Posterior vena cava (tissue), 2 donors: Measurements from ENCODE around the gene SLCO2A1. TPM values are rescaled to one million over a fixed set of nuclear protein-coding genes. Genes with fewer than 3 reads are reported as not detected.
A peak's percentile ranks its signal among the peaks of the same experiment; 100 is the strongest.

ENCODE experiments used
- DNase-seq: peaks from one replicate; pipeline ENCODE4 v3.0.0-alpha.2; 2020; ENCODE audit warnings: low spot score
- intact Hi-C, 2 donors: fragments of 100-400 bp; cut with DNase I; formaldehyde crosslinking; loops; one replicate each; pipeline versions ENCODE4 v1.14.1 to v1.14.2; 2022 to 2023
- total RNA-seq, 2 donors: library from RNA; stranded (reverse); fragmentation: NEBNext Ultra II Directional; extraction: Animal tissue kit (Norgen Biotek cat#: 25700); gene quantifications; one replicate each; pipeline ENCODE4 v1.2.1, GENCODE V29; 2021
- donor health status: DM: yes; HTN: yes; CAD: no.
- donor health status: DM: yes; HTN: yes; CAD: no.

The SLCO2A1 gene
- total RNA-seq, 2 donors from 2014 or later: 87.8 to 102 TPM

DNA sequence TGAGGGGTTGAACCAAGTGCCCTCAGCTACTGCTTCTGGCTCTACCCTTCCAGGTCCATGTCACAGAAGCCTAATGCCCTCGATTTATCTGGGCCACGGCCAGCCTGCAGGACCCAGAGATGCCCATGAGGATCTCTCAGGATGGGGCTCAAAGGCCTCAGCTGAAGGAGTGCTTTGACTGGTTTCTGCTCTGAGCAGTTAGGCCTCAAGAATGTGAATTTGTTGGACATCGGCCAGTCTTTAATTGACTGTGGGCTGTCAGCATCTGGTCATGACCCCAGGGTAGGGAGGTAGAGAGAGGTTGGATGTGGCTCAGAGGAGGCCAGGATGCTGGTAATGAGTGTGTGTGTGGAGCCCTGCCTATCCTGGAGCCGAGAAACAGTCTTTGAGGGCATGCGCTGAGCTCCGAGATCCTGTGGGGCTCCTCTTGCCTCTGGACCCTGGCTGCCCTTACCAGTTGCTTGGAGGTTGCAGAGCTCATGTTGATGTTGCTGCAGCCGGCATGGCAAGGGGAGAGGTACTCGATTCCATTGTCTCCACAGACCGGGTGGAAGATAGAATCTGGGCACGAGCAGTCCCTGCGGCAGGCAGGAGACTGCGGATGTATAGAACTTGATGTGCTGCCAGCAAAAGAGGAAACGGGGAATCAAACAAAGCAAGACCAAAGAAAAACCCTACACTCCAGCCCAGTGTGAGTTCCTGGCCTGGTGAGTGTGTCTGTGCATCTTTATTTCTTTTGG lies 84.9 kb downstream of the SLCO2A1 start:
- DNase-seq: peak; percentile 70
- intact Hi-C loops: no loop called here

- intact Hi-C loops: no loop called here
These were observed 85.5 kb downstream of the SLCO2A1 start for GRCh38 chr3:133944181-133944580.

GRCh38 chr3:133943639-133944141 lies 86.0 kb downstream of the SLCO2A1 start:
- intact Hi-C loops: no loop called here
- DNase-seq: peak; percentile 71

More at GRCh38 chr3:133944181-133944580, 85.5 kb downstream of the SLCO2A1 start:
- peak; percentile 50 for DNase-seq

- DNase-seq: peak; percentile 46
- intact Hi-C loops: no loop called here
These were observed 86.6 kb downstream of the SLCO2A1 start for GRCh38 chr3:133943031-133943535.

DNA sequence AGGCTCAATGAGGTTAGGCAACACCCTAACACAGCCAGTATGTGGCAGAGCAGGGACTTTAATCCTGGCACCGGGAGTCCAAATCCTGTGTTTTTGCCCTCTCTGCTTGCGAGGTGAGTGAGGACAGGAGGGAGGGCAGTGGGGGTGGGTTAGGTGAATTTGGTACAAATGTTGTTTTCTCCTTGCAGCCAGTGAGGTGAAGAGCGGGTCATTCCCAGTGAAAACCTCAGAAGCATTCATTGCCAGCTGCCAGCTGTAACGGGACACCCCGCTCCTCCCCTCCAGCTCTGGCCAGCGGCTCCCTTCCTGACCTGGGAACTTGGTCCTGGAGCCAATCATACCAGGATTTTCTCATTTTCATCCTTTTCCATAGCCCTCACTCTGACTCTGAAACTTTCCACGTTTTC lies 88.3 kb downstream of the SLCO2A1 start:
- DNase-seq: no peak
- intact Hi-C loops: no loop called here

DNA sequence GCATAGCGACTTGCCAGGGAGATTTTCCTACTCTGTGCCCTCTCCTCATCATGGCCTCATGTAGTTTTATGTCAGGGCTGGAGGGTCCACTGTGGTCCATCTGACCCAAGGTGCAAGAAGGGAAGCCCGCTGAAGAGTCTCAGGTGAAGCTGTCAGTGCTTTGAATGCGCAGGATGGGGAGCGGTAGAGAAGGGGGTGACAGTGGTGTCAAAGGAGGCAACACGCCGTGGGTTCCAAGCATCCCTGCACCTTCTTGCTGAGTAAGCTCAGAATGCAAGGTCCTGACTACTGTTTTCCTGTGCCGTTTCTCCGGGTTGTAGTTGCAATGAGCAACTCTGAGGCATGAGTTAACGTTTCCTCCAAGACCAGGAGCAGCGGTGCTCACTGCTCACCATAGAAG lies 89.2 kb downstream of the SLCO2A1 start:
- DNase-seq: no peak
- intact Hi-C loops: no loop called here

DNA sequence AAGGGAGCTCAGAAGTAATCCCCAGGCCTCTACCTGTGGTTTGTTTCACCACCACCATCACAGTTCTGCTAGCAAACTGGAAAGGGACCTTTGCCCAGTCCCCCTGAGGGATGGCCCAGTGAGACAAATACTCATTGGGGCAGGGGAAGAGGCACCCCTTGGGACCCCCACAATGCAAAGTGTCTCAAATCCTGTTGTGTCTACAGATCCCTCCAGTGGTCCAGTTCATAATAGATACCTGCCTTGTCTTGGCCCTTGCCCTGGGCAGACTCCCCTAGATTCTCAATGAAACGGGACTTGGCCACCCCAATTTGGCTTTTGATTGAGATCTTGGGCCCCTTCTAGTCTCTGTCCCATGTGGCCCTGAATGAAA lies 90.3 kb downstream of the SLCO2A1 start:
- intact Hi-C loops: no loop called here
- no peak for DNase-seq

DNA sequence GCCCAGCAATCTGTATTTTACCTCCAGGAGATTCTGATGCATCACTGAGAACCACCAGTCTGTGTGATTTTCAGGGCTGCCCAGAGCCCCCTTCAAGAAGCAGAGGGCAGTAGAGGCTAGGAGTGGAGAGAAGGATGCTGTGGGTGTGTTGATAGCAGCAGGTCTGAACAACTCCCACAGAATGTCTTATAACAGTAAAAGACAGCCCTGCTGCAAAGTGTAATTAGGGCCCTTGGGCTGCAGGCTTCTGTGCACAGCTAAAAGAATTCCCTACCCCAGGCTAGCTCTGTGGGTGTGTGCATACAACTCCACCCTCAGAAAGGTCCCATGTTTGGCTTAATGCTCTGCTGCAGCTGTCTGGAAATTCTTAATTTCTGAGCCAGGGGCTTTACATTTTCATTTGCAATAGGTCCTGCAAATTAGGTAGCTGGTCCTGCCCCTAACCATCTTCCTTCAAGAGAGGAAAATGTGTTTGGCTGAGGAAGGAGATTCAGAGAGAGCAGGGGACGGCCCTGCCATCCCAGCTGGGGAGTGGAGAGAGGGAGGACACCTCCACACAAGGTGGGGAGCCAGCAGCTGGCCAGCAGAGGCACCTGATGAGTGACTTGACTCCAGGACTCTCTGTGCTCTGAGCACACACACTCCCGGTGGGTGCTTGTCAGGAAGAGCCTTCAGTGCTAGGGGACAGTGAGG lies 90.8 kb downstream of the SLCO2A1 start:
- intact Hi-C loops: no loop called here

GRCh38 chr3:133937756-133938601 lies 91.7 kb downstream of the SLCO2A1 start:
- no peak for DNase-seq
- intact Hi-C loops: no loop called here

More for the DNA sequence above, 90.8 kb downstream of the SLCO2A1 start:
- DNase-seq: no peak

DNA sequence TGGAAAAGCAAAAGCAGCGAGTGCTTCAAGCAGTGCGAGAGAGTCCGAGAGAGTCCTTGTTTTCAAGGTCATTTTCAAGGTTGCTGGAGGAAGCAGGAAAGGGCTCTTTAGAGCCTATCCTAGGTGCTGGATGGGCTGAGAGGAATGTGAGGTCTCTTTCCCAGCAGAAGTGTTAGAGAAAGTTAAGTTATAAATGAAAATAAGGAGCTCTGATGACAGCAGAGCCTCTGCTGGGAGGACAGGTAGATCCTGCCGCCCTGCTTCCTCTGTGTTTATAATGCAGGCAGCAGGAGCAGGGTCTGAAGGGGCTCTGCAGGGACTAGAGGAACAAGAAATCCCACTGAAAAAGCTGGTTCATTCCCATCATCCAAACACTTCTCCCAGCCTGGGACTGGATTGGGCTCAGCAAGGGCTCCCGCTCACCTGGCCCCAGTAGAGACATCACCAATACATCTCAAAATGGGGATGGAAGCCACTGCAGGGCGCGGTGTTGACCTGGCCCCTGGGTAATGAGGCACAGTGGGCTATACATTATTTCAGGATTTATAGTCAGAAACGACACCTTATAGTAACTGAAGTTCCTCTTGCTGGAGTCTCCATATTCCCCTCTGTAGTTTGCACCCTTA lies 92.6 kb downstream of the SLCO2A1 start:
- intact Hi-C loops: no loop called here
- no peak for DNase-seq

DNA sequence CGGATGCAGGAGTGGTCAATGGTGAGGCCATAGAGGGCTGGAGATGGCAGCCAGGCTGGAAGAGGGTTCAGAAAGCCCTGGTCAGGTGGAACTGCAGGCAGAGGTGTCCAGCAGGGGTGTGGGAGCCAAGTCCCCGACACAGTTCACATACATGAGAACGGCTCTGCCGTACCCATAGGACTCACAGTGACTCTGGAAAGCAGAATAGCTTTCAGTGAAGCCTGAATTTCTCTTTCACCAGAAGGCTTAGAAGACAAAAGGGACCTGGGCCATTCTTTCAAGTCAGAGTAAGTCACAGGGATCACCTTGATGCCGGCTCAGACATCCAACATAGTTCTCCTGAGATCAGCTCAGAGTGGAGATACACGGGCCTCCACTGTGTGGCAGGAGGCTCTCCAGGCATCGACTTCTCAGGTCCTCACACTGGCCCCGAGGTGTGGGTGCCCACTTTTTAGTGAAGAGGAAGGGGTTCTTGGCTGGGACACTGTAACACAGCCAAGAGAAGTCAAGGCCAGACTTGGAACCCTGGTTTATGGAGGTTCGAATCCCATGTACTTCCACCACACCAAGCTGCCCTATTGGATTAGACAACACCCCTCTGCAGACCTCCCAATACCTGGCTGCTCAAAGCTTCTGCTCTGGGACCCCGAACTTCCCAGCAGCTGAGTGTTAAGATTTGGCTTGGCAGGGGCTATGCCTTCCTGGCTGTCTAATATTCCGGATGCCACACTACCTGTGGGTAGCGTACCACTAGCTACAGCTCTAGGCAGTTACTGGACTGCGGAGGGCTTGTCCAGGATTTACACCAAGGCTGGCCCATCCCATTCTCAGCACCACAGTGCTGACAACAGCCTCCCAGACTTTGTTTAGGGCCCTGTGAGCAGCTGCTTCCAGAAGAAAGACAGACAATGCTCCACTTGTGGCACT lies 93.6 kb downstream of the SLCO2A1 start:
- DNase-seq: peak; percentile 55
- intact Hi-C loops: no loop called here

GRCh38 chr3:133934996-133935842 lies 94.5 kb downstream of the SLCO2A1 start:
- intact Hi-C loops: no loop called here

DNA sequence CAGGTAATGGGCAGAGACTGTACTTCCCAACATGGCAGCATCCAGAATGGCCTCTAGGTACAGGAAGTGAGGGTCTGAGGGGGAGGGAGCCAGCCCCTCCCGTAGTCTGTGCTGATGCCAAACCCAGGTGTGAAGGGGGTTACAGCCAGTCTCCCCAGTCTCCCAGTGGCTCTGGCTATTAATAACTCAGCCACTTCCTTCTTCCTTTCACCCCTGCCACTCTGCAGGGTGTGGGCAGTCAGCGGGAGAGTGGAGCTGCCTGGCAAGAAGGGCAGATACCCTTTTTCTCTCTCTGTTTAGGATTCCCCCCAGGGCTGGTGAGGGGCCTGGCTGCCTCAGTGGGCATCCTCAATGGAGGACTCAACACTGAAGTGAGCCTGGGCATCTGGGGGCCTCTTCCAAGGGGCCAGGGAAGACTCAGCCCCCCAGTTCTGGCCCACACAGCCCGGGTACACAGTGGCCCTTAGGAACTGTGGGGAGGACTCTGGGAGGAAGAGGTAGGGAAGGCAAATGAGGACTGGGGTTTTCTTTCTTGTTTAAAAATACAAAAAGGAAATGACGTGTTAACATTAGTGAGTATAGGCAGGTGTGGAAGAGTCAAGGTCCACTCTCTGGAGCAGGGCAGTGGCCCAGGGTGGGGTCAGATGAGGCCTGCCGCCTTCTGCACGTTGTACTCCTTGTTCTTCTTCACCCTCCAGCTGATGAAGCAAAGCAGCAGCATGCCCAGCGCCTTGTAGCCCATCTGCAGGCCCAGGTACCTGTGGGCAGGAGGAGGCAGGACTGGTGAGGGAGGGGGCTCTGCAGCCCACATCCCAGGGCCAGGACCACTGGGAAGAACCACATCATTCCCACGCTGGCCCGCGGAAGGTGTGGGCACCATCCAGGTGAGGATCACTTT lies 95.4 kb downstream of the SLCO2A1 start:
- intact Hi-C loops: no loop called here
- DNase-seq: peak; percentile 71

More at GRCh38 chr3:133934996-133935842, 94.5 kb downstream of the SLCO2A1 start:
- DNase-seq: no peak

DNA sequence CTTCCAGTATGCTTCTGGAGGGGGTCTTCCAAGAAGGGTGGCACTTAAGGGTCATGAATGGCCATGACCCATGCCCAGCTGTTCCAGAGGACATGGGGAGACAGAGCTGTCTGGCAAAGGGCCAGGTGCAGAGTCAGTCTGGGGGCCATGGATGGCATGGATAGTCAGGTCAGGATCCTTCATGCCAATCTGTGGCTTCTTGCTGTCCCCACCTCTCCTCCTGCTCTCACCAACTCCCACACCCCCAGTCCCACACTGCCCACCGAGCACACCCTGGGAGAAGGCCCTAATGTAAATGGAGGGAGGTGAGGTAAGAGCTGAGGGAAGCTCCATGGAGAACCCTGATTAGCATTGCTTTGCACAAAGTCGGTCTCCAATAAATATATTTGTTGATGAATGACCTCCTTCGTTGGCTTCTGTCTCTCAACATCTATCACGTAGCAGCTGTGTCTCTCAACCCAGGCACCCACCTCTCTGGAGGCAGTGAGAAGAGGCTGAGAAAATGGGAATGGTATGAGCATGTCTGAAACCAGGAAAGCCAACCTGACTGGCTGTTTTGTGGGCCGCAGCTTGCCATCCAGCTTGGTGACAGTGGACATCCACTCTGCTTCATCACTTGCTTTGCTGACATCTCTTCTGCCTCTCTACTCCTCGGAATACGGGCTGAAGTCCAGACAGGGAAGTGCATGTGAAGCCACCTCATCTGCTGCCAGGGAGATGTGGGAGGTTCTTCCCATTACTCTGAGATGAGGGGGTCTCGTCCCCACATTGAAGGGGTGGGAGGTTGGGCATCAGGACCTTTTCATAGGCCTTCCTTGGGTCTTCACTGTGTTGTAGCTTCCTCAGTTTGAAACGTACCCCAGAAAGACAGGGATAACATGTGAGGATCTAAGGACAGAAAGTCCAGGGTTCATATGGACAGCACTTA lies 96.4 kb downstream of the SLCO2A1 start:
- intact Hi-C loops: no loop called here

GRCh38 chr3:133932009-133932408 lies 97.7 kb downstream of the SLCO2A1 start:
- intact Hi-C loops: no loop called here
- DNase-seq: no peak

More for the DNA sequence above, 96.4 kb downstream of the SLCO2A1 start:
- DNase-seq: peak; percentile 69
